B cell (primary cell): ENCODE measurements around the gene GPR27. TPM values are rescaled to one million over a fixed set of nuclear protein-coding genes. Genes with fewer than 3 reads are reported as not detected.
A peak's percentile ranks its signal among the peaks of the same experiment; 100 is the strongest.

ENCODE experiments used
- ATAC-seq: fragments of 200-7000 bp; cut with Tn5 transposase; one replicate; pipeline ENCODE4 v1.10.0; 2021; ENCODE audit warnings: low read depth, mild to moderate bottlenecking, moderate number of reproducible peaks, moderate library complexity
- CTCF ChIA-PET: fragments of 350-600 bp; sonication (Branson Sonifier 250); formaldehyde crosslinking; loops from one replicate; lab custom pipeline; 2021; ENCODE audit warnings: antibody characterized with exemption, inconsistent platforms; lab: Charles Lee
- POLR2A ChIA-PET: fragments of 350-600 bp; sonication (Branson Sonifier 250); formaldehyde crosslinking; loops from one replicate; lab custom pipeline; 2021; ENCODE audit warnings: antibody characterized with exemption; lab: Charles Lee
- DNase-seq: peaks from one replicate; pipeline ENCODE4 v3.0.0; 2013
- H2AFZ ChIP-seq: 2 replicates; pipeline ENCODE4 v1.6.1; 2012; ENCODE audit warnings: mild to moderate bottlenecking, low read depth, low read length; ENCODE audit not compliant: insufficient read depth, poor library complexity, severe bottlenecking
- H3K27ac ChIP-seq, 2 donors: 1 replicate in 1 of 2; 2 replicates in 1 of 2; pipeline ENCODE4 v1.5.1; 2012 to 2013; ENCODE audit warnings: low read length in 2 of 2, mild to moderate bottlenecking in 2 of 2, moderate library complexity in 1 of 2
- H3K27me3 ChIP-seq, 4 experiments: fragments of 200-600 bp in 1 of 4; sonication (generic) in 1 of 4; replicated peaks in 1 of 4; 1 replicate in 2 of 4; 2 replicates in 2 of 4; pipeline versions ENCODE4 v1.6.1 to v1.7.0; 2013 to 2016; ENCODE audit warnings: low read length in 3 of 4, mild to moderate bottlenecking in 2 of 4, mixed read lengths in 1 of 4, moderate library complexity in 1 of 4; ENCODE audit not compliant: insufficient read depth in 4 of 4, control insufficient read depth in 3 of 4; ENCODE audit errors: control extremely low read depth in 1 of 4
- H3K36me3 ChIP-seq, 2 experiments: replicated peaks in 1 of 2; 1 replicate in 1 of 2; 2 replicates in 1 of 2; pipeline versions ENCODE4 v1.6.1 to v1.7.1; 2013; ENCODE audit warnings: low read length in 1 of 2; ENCODE audit not compliant: insufficient read depth in 2 of 2, control insufficient read depth in 1 of 2; ENCODE audit errors: control extremely low read depth in 1 of 2, extremely low read depth in 1 of 2
- H3K4me1 ChIP-seq, 2 donors: fragments of 200-600 bp in 1 of 2; sonication (generic) in 1 of 2; 1 replicate in 1 of 2; 2 replicates in 1 of 2; pipeline versions ENCODE4 v1.5.1 to v1.6.1; 2013 to 2017; ENCODE audit warnings: low read length in 2 of 2; ENCODE audit not compliant: control insufficient read depth in 2 of 2, insufficient read depth in 2 of 2
- H3K4me2 ChIP-seq: replicated peaks from 2 replicates; pipeline ENCODE3; 2012; ENCODE audit warnings: mild to moderate bottlenecking, low read depth, low read length; ENCODE audit not compliant: poor library complexity, severe bottlenecking
- H3K4me3 ChIP-seq, 5 experiments: fragments of 200-600 bp in 1 of 5; sonication (generic) in 1 of 5; 1 replicate in 3 of 5; 2 replicates in 2 of 5; pipeline versions ENCODE4 v1.5.1 to v1.7.0; 2011 to 2016; ENCODE audit warnings: low read length in 4 of 5, mild to moderate bottlenecking in 4 of 5, low read depth in 2 of 5, control low read depth in 1 of 5, moderate library complexity in 1 of 5; ENCODE audit not compliant: insufficient read depth in 1 of 5; ENCODE audit errors: control extremely low read depth in 1 of 5, extremely low read depth in 1 of 5
- H3K79me2 ChIP-seq: fragments of 200-600 bp; sonication (generic); one replicate; pipeline ENCODE4 v1.6.0; 2016; ENCODE audit warnings: low read length; ENCODE audit not compliant: control insufficient read depth, insufficient read depth
- H3K9ac ChIP-seq: fragments of 200-600 bp; sonication (generic); 2 replicates; pipeline ENCODE4 v1.6.1; 2017; ENCODE audit warnings: mild to moderate bottlenecking, low read length, moderate library complexity
- H3K9me3 ChIP-seq, 3 donors: one replicate each; pipeline versions ENCODE4 v1.6.1 to v1.7.1; 2013; ENCODE audit warnings: low read length in 2 of 3; ENCODE audit not compliant: control insufficient read depth in 2 of 3, insufficient read depth in 1 of 3; ENCODE audit errors: control extremely low read depth in 1 of 3
- H4K20me1 ChIP-seq: 2 replicates; pipeline ENCODE4 v1.6.0; 2012; ENCODE audit warnings: mild to moderate bottlenecking, low read length; ENCODE audit not compliant: insufficient read depth, control insufficient read depth, poor library complexity, severe bottlenecking
- H3K27ac Mint-ChIP-seq: one replicate; pipeline ENCODE4 v1.8.0; 2021; ENCODE audit warnings: mixed read lengths
- H3K27me3 Mint-ChIP-seq: one replicate; pipeline ENCODE4 v1.8.0; 2021; ENCODE audit warnings: mixed read lengths
- H3K4me1 Mint-ChIP-seq: one replicate; pipeline ENCODE4 v1.8.0; 2021; ENCODE audit warnings: mixed read lengths
- H3K4me3 Mint-ChIP-seq: one replicate; pipeline ENCODE4 v1.8.0; 2021; ENCODE audit warnings: mixed read lengths
- H3K9me3 Mint-ChIP-seq: one replicate; pipeline ENCODE4 v1.8.0; 2022; ENCODE audit warnings: mixed read lengths; ENCODE audit not compliant: insufficient read depth
- CTCF ChIP-seq: fragments of 200-600 bp; IDR thresholded peaks from one replicate; pipeline ENCODE4 v1.8.0; 2022; ENCODE audit warnings: antibody characterized with exemption, mild to moderate bottlenecking
- EZH2 ChIP-seq: IDR thresholded peaks from 2 replicates; pipeline ENCODE4 v1.6.1; 2012; ENCODE audit warnings: borderline replicate concordance, low read depth, mild to moderate bottlenecking, moderate library complexity, low read length; ENCODE audit not compliant: insufficient read depth, poor library complexity, severe bottlenecking
- WGBS: methylation state at CpG from one replicate; pipeline ENCODE4 v1.1.5; 2013; ENCODE audit warnings: missing lambda C conversion rate; ENCODE audit not compliant: insufficient coverage; 5-methylcytosine and 5-hydroxymethylcytosine counted together
- intact Hi-C: fragments of 100-400 bp; cut with micrococcal nuclease; formaldehyde crosslinking; loops from one replicate; pipeline ENCODE4 v1.10.0; 2022
- polyA plus RNA-seq: library from polyadenylated mRNA; depleted of rRNA; stranded (reverse); fragments of >200 nt; gene quantifications from 2 replicates; pipeline ENCODE4 v1.2.3, GENCODE V29; 2012
- total RNA-seq, 2 donors: library from RNA; stranded (reverse); fragments of 120-200 nt in 1 of 2; gene quantifications; 1 replicate in 1 of 2; 2 replicates in 1 of 2; pipeline versions ENCODE4 v1.2.3 to v1.2.4, GENCODE V29; 2013 to 2022

The GPR27 gene
- total and polyA plus RNA-seq, 2 donors (not counting 1 experiment from before 2014, with no cell fraction given) = 0.04 TPM; not detected in 1

GRCh38 chr3:71780430-71780829 lies 26.8 kb downstream of the GPR27 start:
- no peak for TF ChIP-seq EZH2
- no peak for TF ChIP-seq CTCF
- Histone ChIP-seq H3K36me3 (no peaks in the 10 kb centered on the region), H4K20me1 (no peaks in the 10 kb centered on the region), H3K4me3 (peak overlapping the region in 1 of 5 experiments; percentile 39), H3K27ac (no peak overlapping the region), H3K4me2 (no peak overlapping the region), H2AFZ (no peak overlapping the region), H3K4me1 (peaks cover 9 to 11% of the 10 kb centered on the region in 2 donors), H3K9ac (no peak overlapping the region), H3K9me3 (no peaks in the 10 kb centered on the region), H3K27me3 (peaks cover 0 to 20% (median 10%) of the 10 kb centered on the region in 4 experiments), H3K79me2 (no peaks in the 10 kb centered on the region)
- H3K4me1 Mint-ChIP-seq = peaks cover 12% of the 10 kb centered on the region
- CTCF ChIA-PET = interaction anchor here (0.7 kb wide), 1 partner anchor 626 kb away, joined by 4 read pairs; no protein-coding TSS in a partner anchor
- intact Hi-C loops = no loop called here
- H3K27ac Mint-ChIP-seq = no peak overlapping the region
- ATAC-seq (no peak), DNase-seq (no peak)
- POLR2A ChIA-PET = no interaction called here
- H3K9me3 Mint-ChIP-seq = no peaks in the 10 kb centered on the region
- WGBS = 67% methylated on average over 4 of the region's 4 CpGs
- H3K27me3 Mint-ChIP-seq = peaks cover 60% of the 10 kb centered on the region
- no peak overlapping the region for H3K4me3 Mint-ChIP-seq

- Histone ChIP-seq H4K20me1 (no peaks in the 10 kb centered on the region), H3K27ac (no peak overlapping the region), H3K9ac (no peak overlapping the region), H3K9me3 (no peaks in the 10 kb centered on the region), H2AFZ (no peak overlapping the region), H3K36me3 (no peaks in the 10 kb centered on the region), H3K4me3 (peak overlapping the region in 1 of 5 experiments; percentile 84), H3K4me2 (no peak overlapping the region), H3K79me2 (no peaks in the 10 kb centered on the region), H3K4me1 (peaks cover 12 to 14% of the 10 kb centered on the region in 2 donors), H3K27me3 (peaks cover 0 to 20% (median 19%) of the 10 kb centered on the region in 4 experiments)
- Mint-ChIP-seq H3K4me1 (peaks cover 19% of the 10 kb centered on the region), H3K9me3 (no peaks in the 10 kb centered on the region), H3K27me3 (peaks cover 76% of the 10 kb centered on the region), H3K4me3 (no peak overlapping the region), H3K27ac (no peak overlapping the region)
- intact Hi-C loops = no loop called here
- no CpG with 5 or more reads among the region's 1 CpG for WGBS
- no peak for ATAC-seq
- CTCF ChIA-PET = interaction anchor here (1.3 kb wide), 1 partner anchor 53 kb away, joined by 5 read pairs; no protein-coding TSS in a partner anchor
- POLR2A ChIA-PET = no interaction called here
- DNase-seq = no peak
- TF ChIP-seq EZH2 (no peak), CTCF (no peak)
These were observed 29.5 kb downstream of the GPR27 start for GRCh38 chr3:71783152-71783551.
